HG02623 (cell line): ENCODE data around the gene IL21R.
"Not testable (repeated sequence)": the region's sequence is repeated elsewhere in the genome, so short reads cannot be mapped to it uniquely, and the experiment has no call there.

Experiments
- ATAC-seq: cut with Tn5 transposase; IDR thresholded peaks from one replicate; pipeline ENCODE4 v1.9.1; 2021; ENCODE audit warnings: moderate library complexity; ENCODE audit not compliant: unreplicated experiment

The IL21R gene

GRCh38 chr16:27426423-27427408 is 24.7 kb downstream of the IL21R start:
- peak; percentile 56 for ATAC-seq

- no peak for ATAC-seq
These were observed 25.6 kb downstream of the IL21R start for GRCh38 chr16:27427538-27427937.

DNA sequence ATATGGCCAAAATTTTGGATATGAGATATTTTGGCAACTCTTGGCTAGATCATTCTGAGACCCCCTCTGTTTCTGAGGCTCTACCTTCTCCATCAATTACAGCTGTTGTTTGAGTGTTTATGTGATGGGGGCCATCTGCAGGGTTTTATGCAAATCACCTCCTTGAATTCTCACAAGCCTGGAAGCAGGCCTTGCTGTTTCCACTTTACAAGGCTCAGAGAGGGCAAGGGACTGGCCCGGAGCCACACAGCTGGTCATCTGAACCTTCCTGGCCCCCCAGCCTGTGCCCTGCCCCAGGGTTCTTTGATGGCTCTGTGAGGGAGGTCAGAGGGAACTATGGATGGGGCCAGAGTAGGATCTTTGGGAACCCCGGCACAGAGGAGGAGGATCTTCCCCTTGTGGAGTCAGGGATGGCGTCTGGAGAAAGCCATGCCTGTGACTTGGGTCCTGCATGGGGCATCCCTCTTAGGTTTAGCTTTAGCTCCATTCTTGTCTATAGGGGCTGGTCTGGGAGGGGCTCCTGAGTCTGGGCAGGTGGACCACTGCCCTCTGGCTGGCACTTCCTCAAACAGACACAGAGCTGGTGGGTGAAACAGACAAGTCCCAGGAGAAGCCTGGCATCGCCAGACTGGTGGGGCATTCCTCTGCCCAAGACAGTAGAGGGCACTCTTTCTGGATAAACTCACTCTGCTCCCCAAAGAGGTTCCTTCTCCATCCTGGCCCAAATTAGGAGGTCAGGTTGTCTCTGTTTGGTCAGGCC is 26.2 kb downstream of the IL21R start:
- no peak for ATAC-seq

DNA sequence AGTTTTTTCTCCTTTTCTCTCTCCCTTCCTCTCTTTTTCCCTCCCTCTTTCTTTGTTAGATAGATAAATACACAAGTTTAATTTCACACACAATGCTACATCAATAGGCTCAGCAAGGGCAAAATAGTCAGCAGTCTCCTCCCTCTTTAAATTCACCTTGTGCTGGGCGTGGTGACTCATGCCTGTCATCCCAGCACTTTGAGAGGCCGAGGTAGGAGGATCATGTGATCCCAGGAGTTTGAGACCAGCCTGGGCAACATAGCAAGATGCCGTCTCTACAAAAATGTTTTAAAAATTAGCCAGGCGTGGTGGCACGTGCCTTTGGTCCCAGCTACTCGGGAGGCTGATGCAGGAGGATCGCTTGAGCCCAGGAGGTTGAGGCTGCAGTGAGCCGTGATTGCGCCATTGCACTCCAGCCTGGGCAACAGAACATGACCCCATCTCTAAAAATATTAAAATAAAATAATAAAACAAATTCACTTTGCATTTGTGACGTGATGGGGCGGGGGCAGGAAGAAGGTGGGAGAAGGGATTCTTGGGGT is 27.4 kb downstream of the IL21R start:
- ATAC-seq, result no peak

- no peak for ATAC-seq
These were observed 28.0 kb downstream of the IL21R start for GRCh38 chr16:27429981-27430441.

- no peak for ATAC-seq
These were observed 28.5 kb downstream of the IL21R start for GRCh38 chr16:27430512-27430911.

GRCh38 chr16:27430923-27431484 is 29.0 kb downstream of the IL21R start:
- peak; percentile 28 for ATAC-seq

DNA sequence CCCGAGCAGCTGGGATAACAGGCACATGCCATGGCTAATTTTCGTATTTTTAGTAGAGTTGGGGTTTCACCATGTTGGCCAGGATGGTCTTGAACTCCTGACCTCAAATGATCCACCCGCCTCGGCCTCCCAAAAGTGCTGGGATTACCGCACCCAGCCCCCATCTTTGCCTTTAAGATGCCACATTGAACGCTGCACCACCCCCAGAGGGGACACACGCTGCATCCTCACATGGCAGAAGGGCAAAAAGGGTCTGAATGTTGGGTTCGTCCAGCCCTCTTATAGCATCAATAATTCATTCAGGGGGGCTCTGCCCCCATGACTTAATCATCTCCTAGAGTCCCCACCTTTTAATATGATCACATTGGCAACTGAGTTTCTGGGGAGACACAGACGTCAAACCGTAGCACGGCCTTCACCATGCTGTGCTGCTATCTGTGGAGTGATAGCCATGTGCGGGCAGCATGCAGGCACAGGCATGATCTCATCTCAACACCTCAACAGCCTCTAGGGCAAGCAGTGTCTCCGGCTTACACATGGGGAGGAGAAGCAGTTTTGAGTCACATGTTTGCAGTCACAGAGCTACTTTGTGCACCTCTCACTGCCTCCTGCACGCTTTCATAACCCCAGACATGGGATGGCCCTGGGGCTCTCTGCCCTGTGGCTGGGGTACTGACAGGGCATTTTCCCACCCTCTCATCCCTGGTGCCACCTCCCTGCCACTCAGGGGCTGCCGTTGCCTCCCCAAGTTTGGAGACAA is 30.0 kb downstream of the IL21R start:
- ATAC-seq, result no peak

GRCh38 chr16:27432558-27432957 is 30.6 kb downstream of the IL21R start:
- no peak for ATAC-seq

GRCh38 chr16:27433191-27433590 is 31.2 kb downstream of the IL21R start:
- not testable (repeated sequence) for ATAC-seq

- ATAC-seq, result no peak
These were observed 31.7 kb downstream of the IL21R start for GRCh38 chr16:27433636-27434035.

- no peak for ATAC-seq
These were observed 32.4 kb downstream of the IL21R start for GRCh38 chr16:27434141-27435051.

- ATAC-seq, result not testable (repeated sequence)
These were observed 33.2 kb downstream of the IL21R start for GRCh38 chr16:27435146-27435545.

DNA sequence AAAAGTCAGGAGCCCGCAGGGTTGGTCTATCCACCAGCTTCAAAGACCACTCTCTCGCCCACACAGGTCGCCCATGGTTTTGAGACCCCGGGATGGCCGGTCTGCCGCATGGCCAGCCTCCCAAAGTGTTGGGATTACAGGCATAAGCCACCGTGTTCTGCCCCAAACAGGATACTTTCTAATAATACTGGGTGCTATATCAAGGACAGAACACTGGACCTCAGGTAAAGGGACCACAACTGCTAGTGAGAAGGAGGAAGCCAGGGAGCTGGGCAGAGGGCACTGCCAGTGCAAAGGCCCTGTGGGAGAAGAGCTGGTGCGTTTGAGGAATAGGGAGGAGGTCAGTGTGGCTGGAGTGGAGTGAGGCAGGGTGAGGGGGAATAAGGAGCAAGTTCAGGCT is 34.1 kb downstream of the IL21R start:
- no peak for ATAC-seq

DNA sequence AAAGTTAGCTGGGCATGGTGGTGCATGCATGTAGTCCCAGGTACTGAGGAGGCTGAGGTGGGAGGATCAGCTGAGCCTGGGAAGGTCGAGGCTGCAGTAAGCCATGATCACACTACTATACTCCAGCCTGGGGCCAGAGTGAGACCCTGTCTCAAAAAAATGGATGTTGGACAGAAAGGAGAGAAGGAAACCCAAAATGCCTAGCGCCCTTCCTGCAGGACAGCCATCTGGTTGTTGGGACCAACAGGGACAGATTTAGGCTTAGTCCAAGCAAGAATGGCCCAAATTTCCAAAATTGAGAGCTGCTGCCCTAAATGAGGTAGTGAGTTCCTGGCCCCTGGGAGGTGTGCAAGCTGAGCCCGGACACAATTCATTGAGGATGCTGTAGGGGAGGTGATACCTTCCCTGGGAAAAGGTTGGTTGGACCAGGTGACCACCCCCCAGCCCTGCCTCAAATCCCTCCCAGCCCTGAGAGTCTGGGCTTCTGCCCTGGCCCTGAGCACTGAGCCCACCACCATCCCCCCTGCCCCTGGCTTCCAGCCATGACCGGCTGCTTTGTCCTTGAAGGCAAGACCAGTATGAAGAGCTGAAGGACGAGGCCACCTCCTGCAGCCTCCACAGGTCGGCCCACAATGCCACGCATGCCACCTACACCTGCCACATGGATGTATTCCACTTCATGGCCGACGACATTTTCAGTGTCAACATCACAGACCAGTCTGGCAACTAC is 35.1 kb downstream of the IL21R start:
- ATAC-seq, result no peak

GRCh38 chr16:27437946-27438345 is 36.0 kb downstream of the IL21R start:
- no peak for ATAC-seq

- ATAC-seq, result no peak
These were observed 37.5 kb downstream of the IL21R start for GRCh38 chr16:27439271-27440018.

- ATAC-seq, result no peak
These were observed 39.3 kb downstream of the IL21R start for GRCh38 chr16:27441276-27441675.
